Testis (tissue), 2 donors: ENCODE measurements around the gene TMEM81.

Experiments used
- POLR2A ChIP-seq: fragments of 450-650 bp; IDR thresholded peaks from one replicate; pipeline ENCODE4 v1.6.1; 2017; ENCODE audit warnings: antibody characterized with exemption, mild to moderate bottlenecking, moderate library complexity
- TF ChIP-seq, protein P1 (sequence below), 3 experiments: fragments of 450-650 bp in 2 of 3; fragments of 200-600 bp in 1 of 3; sonication (generic) in 1 of 3; IDR thresholded peaks; one replicate each; pipeline ENCODE4 v1.5.1; 2016 to 2019; ENCODE audit warnings: antibody characterized with exemption in 3 of 3, mild to moderate bottlenecking in 2 of 3, moderate library complexity in 1 of 3

DNA sequence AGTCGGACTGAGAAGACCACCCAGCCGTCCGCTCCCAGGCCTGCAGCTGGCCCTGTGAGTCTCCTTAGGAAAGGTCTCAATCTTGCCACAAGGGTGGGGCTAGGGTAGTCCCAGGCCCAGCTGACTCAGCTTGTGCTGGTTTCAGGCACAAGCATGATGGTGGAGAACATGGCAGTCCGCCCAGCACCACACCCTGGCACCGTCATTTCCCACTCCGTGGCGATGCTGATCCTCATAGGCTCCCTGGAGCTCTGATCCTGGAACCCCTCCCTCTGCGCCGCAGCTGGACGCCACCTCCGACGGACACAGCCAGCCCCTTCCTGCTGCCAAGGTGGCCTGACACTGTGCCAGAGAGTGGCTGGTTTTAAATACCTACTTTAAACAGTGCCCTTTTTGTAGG lies 10.7 kb downstream of the TMEM81 start:
- TF ChIP-seq POLR2A = no peak
- TF ChIP-seq, protein P1, sequence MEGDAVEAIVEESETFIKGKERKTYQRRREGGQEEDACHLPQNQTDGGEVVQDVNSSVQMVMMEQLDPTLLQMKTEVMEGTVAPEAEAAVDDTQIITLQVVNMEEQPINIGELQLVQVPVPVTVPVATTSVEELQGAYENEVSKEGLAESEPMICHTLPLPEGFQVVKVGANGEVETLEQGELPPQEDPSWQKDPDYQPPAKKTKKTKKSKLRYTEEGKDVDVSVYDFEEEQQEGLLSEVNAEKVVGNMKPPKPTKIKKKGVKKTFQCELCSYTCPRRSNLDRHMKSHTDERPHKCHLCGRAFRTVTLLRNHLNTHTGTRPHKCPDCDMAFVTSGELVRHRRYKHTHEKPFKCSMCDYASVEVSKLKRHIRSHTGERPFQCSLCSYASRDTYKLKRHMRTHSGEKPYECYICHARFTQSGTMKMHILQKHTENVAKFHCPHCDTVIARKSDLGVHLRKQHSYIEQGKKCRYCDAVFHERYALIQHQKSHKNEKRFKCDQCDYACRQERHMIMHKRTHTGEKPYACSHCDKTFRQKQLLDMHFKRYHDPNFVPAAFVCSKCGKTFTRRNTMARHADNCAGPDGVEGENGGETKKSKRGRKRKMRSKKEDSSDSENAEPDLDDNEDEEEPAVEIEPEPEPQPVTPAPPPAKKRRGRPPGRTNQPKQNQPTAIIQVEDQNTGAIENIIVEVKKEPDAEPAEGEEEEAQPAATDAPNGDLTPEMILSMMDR (IDR thresholded peaks at IDR 0.05) = no peak
